ENCODE results near the gene TMEM130.
A peak's percentile ranks its signal among the peaks of the same experiment; 100 is the strongest.

TMEM130 gene

DNA sequence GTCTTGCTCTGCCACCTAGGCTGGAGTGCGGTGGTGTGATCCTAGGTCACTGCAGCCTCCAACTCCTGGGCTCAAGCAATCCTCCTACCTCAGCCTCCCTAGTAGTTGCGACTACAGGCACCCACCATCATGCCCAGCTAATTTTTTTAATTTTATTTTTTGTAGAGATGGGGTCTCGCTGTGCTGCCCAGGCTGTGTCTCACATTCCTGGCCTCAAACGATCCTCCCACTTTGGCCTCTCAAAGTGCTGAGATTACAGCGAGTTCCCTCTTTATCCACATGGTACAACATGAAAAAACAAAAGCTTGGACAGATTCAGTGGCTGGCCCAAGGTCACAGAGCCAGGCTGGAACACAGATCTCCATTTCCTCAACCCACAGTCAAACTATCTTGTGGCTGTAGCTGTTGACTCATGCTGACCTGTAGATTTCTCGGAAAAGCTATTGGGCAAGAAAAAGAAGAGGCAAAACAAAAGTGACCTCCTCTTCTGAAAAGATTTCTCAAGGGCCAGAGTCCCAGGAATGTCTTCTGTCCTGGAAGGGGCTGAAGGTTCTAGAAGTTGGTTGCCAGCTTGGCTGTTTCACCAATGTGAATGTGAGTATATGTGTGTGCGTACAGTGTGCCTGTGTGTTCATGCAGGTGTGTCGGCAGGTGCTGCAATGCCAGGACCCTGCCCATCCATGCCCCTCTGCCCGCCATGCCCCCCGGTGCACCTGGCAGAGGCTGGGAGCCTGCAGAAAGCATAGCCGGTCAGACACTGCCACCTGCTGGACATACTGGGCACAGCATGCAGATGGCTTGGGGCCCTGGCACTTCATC lies 28.4 kb downstream of the TMEM130 start:
- peak; percentile 37 to 73 (median 58) for DNase-seq

GRCh38 chr7:98840722-98841121 lies 29.1 kb downstream of the TMEM130 start:
- no peak for DNase-seq

- DNase-seq = no peak
These were observed 29.7 kb downstream of the TMEM130 start for GRCh38 chr7:98840096-98840495.

DNA sequence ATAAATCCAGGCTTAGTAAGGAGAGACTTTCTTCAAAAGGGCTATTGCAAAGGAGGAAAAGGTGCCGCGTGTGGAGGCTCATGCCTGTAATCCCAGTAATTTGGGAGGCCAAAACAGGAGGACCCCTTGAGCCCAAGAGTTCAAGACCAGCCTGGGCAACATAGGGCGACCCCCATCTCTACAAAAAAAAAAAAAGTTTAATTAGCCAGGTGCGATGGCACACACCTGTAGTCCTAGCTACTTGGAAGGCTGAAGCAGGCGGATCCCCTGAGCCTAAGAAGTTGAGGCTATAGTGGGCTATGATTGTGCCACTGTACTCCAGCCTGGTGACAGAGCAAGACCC lies 32.2 kb downstream of the TMEM130 start:
- no peak for DNase-seq

GRCh38 chr7:98836811-98837629 lies 32.8 kb downstream of the TMEM130 start:
- peak; percentile 55 to 83 (median 66) for DNase-seq

DNA sequence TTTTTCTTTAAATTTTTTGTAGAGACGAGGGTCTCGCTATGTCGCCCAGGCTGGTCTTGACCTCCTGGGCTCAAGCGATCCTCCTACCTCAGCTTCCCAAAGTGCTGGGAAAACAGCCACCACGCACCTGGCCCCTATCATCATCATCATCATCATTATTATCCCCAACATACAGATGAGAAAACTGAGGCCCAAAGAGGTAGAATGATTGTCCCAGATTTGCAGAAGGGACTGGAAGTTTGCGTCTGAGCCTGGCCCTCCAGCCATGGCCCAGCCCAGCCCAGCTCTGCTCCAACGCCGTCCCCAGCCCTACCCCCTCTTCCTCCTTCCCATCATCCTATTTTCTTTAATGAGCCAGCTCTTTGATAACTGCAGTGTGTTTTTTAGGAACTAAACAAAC lies 34.9 kb downstream of the TMEM130 start:
- DNase-seq = no peak

DNA sequence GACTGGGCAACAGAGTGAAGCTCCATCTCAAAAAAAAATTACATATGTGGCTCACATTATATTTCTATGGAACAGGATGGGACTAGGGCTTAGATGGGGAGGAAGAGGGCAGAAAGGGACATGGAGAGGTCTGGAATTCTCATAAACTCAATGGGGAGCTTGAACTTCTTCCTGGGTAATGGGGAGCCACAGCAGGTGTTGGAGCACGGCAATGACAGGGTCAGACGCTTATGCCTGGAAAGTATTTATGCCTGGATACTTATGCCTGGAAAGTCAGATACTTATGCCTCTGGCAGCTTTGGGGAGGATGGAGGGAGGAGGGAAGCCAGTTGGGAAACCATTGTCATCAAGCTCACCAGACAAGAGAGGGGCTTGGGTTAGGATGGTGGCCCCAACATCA lies 36.8 kb downstream of the TMEM130 start:
- no peak for DNase-seq

DNA sequence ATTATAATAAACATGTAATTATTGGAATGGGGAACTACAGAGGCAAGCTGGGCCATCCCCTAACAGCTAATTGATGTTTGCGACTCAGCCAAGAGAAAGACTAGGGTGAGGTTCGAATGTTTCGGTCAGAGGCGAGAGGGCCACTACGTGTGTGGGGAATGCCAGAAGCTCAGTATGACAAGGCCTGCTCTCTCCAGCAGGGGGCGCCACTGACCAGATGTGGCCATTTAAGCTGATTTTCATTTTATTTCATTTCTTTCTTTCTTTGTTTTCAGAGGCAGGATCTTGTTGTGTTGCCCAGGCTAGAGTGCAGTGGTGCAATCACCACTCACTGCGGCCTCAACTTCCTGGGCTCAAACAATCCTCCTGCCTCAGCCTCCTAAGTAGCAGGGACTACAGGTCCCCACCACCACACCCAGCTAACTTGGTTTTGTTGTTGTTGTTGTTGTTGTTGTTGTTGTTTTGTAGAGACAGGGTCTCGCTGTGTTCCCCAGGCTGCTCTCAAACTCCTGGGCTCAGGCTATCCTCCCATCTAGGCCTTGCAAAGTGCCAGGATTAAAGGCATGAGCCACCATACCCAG lies 38.1 kb downstream of the TMEM130 start:
- DNase-seq = peak in 1 of 3 experiments; percentile 11

GRCh38 chr7:98830972-98831548 lies 38.8 kb downstream of the TMEM130 start:
- no peak for DNase-seq

- DNase-seq = no peak
These were observed 41.4 kb downstream of the TMEM130 start for GRCh38 chr7:98828368-98828767.

DNA sequence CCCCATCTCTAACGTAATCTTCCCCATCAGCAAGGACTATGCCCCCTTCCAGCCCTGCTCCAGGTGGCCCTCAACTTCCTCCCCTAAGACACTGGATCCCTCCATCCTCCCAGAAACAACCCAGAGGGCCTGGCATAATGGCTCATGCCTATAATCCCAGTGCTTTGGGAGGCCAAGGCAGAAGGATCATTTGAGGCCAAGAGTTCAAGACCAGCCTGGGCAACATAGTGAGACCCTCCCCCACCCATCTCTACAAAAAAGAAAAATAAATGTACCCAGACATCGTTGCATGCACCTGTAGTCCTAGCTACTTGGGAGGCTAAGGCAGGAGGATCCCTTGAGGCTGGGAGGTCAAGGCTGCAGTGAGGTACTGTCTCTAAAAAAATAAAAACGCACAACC lies 42.6 kb downstream of the TMEM130 start:
- no peak for DNase-seq

DNA sequence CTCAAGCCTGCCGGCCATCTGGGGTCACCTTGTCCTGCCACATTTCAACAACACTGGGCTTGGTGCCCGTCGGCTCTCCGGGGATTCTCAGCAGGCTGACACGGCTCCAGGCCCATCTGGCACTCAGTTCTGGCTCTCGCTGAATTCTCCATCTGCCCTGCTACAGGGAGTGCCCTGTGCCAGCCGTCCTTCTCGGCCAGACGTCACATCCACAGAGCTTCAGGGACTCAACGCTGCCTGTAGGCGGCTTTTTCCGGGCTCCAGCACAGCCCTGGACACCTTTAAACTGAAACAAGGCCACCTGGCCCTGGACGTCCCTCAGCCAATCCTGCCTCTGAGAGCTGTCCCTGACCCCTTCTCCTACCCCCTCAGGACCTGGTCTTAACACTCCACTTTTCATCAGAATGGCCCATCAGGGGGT lies 43.0 kb downstream of the TMEM130 start:
- peak in 1 of 3 experiments; percentile 28 for DNase-seq

DNA sequence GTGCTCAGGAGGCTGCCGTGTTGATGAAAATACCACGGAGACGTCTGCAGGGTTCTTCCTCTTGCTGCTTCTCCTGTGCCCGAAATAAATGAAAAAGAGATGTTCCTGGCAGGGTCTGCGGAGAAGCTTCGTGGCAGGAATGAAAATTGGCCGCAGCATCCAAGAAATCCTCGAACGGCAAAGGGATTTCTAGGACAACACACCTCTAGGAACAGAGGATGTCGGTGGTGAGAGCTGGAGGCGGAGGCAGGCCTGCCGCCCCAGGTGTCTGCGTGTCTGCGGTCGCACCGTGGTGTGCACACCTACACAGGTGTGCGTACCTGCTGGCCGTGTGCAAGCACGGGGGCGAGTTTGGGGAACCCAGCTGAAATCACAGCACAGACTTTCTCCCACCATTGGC lies 43.4 kb downstream of the TMEM130 start:
- DNase-seq = no peak

- DNase-seq = no peak
These were observed 46.6 kb downstream of the TMEM130 start for GRCh38 chr7:98823226-98823625.

DNA sequence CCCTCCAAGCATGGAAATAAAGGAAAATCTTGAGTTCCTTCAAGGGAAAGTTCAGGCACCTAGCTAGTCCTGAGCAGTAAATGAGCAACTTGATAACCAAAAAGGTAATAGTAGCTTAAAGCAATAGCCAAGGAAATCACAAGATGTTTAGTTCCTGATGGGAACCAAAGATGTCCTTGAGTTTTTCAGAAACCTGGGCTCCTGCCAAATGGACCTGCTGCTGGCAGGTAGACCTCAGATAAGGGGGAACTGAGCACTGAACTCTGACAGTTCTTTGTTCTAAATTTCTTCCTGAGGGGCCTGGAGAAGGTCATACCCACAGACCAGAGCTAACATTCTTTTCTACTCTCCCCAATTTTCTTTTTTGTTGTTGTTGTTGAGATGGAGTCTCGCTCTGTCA lies 48.5 kb downstream of the TMEM130 start:
- DNase-seq = no peak

- DNase-seq = no peak
These were observed 52.7 kb downstream of the TMEM130 start for GRCh38 chr7:98816967-98817710.

GRCh38 chr7:98816241-98816640 lies 53.6 kb downstream of the TMEM130 start:
- no peak for DNase-seq

- no peak for DNase-seq
These were observed 54.5 kb downstream of the TMEM130 start for GRCh38 chr7:98815313-98815712.

DNA sequence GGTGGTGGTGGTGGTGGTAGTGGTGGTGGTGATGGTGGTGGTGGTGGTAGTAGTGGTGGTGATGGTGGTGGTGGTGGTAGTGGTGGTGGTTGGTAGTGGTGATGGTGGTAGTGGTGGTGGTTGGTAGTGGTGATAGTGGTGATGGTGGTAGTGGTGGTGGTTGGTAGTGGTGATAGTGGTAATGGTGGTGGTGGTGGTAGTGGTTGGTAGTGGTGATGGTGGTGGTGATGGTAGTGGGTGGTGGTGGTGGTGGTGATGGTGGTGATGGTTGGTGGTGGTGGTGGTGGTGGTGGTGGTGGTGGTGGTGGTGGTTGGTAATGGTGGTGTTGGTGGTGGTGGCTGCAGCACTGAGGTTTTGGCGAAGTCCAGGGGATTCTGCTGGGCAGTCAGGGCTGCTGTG lies 58.5 kb downstream of the TMEM130 start:
- no peak for DNase-seq

DNA sequence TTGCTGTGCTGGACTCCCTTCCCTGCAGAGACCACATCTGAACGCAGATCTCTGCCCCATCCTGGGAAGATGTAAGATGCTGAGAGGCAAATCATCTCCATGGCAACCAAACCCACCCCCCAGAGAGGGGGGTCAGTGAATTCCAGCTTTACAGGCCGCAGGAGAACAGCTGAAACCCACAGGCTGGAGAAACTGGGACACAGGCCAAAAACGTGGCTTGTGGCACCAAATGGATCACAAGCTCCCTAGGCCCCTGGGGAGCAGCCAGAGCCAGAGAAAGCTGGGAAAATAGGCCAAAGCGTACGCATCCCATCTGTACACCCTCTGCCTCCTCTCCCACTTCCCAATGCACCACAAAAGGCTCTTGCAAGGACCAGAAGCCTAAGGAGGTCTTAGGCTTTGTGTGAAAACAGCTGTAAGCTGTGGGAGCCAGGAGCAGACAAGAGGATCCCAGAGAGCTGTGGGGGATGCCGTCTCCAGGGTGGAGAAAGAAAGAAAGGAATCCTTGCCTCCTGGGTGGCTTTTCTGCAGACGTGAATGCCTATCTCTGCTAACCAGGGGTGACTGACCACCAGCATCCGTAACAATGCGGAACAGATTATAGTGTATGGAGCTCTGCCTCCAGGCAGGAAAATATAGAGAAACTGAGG lies 59.5 kb downstream of the TMEM130 start:
- peak in 2 of 3 experiments; percentile 8 to 72 for DNase-seq

DNA sequence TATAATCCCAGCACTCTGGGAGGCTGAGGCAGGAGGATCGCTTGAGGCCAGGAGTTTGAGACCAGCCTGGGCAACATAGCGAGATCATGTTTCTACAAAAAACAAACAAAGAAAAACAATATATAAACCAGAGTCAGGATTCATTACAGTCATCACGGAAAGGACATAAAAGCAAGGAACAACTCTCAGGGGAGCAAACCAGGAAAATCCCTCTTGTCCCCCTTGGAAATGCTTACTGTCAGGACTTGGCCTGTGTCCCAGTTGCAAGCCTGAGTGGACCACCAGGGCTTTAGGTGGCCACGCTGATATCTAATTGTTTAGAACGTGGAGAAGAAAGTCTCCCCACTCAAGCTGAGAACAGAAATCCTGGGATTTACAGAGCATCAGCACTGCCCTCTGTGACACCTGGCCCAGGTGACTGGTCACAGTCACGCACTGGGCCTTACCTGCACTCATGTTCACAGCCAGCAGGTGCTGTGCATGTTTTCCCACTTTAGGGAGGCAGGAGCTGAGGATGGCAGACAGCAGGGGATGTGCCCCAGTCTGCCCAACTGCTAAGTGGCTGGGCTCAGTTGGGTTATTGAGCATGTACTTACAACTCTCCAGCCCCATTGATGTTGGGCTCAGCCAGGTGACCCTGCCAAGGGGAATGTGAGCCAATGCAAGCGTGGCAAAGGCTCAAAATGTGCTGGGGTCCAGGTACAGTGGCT lies 60.9 kb downstream of the TMEM130 start:
- DNase-seq = no peak
